ENCODE measurements around the gene CES4A.
"Not testable (repeated sequence)": the region's sequence is repeated elsewhere in the genome, so short reads cannot be mapped to it uniquely, and the experiment has no call there.

CES4A gene

GRCh38 chr16:66991545-66992077 is 3.2 kb downstream of the CES4A start:
- DNase-seq (ENCODE audit: low spot score) = no peak

- not testable (repeated sequence) for DNase-seq (ENCODE audit: low spot score)
Measured at GRCh38 chr16:66993558-66993957, 5.2 kb downstream of the CES4A start.

- no peak for DNase-seq (ENCODE audit: low spot score)
Measured at GRCh38 chr16:66996324-66996982, 8.1 kb downstream of the CES4A start.

DNA sequence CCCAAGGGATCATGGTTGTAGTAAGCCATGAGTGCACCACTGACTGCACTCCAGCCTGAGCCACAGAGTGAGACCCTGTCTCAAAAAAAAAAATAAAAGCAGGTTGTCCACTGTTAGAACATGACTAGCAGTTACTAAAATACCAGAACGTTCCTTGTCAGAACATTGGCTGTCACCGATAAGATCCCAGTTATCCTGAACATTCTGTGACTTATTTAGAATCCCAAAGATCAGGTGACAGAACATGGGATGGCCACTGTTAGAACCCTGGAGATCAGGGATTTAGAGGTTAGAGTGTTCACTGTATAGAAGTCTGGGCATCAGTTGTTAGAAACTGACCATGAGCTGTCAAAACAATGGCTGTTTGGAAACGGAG is 8.6 kb downstream of the CES4A start:
- DNase-seq (ENCODE audit: low spot score) = no peak

DNA sequence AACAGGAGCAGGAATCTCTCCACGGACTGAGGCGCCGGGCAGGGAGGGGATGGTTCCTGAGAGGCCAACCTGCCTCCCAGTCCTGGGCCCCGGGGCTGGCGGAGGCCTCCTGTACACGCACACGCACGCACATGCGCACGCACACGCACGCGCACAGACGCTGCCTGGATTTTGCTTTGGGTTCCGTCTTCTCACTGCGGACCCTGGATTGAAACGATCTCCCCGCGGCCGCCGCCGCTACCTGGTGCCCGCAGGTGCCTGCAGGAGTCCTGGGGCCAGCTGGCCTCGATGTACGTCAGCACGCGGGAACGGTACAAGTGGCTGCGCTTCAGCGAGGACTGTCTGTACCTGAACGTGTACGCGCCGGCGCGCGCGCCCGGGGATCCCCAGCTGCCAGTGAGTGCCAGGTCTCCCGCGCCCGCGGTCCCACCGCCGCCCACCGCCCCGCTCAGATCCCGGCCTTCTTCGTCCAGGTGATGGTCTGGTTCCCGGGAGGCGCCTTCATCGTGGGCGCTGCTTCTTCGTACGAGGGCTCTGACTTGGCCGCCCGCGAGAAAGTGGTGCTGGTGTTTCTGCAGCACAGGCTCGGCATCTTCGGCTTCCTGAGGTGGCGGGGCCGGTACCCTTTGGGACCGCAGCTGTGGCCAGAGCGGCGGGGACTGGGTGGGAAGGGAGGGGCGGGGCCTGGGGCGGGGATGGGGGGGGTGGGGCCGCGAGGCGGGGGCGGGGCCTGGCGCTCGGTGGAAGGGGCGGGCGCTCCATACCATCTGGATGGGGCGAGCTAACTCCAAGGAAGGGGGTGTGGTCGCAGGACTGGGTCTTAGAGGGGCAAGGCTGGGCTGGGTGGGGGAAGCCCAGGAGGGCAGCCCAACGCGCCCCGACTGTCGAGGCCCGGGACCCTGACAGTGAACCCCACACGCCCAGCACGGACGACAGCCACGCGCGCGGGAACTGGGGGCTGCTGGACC is 12.3 kb downstream of the CES4A start:
- DNase-seq (ENCODE audit: low spot score) = no peak

DNA sequence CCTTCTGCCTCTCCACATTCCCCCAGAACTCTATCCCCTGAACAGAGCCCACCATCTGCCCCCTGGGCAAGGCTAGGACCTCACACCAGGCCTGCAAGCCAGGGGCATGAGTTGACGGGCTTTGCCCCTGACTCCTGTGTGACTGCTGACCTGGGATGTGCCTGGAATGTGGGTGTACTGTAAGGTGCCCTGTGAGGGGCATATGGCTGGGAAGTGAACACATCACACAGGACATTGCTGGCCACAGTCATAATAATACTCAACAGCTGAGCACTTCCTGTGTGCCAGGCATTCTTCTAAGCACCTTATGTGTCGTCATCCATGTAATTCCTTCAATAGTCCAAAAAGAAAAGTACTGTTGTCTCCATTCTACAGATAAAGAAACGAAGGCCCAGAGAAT is 13.3 kb downstream of the CES4A start:
- no peak for DNase-seq (ENCODE audit: low spot score)

DNA sequence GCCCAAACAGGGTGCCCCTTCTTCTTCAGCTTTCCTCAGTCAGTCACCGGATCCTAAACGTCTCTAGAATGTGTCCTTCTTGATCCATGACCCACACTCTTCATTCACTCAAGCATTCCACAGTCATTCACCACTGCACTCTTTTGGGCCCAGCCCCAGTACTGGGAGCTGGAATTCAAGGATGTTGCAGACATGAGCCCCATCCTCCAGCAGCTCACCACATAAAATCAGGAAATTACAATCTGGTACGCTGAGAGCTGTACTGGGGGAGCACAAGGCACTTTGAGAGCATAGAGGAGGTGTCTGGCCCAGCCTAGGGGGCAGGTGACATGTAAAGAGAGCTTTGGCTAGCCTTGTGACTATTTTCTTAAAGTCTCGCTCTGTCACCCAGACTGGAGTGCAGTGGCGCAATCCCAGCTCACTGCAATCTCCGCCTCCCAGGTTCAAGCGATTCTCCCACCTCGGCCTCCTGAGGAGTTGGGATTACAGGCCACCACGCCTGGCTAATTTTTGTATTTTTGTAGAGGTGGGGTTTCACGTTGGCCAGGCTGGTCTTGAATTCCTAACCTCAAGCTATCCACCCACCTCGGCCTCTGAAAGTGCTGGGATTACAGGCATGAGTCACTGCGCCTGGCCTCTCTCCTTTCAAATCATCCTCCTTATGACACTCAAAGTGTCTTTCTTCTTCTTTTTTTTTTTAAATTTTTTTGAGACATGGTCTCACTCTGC is 18.7 kb downstream of the CES4A start:
- no peak for DNase-seq (ENCODE audit: low spot score)

DNA sequence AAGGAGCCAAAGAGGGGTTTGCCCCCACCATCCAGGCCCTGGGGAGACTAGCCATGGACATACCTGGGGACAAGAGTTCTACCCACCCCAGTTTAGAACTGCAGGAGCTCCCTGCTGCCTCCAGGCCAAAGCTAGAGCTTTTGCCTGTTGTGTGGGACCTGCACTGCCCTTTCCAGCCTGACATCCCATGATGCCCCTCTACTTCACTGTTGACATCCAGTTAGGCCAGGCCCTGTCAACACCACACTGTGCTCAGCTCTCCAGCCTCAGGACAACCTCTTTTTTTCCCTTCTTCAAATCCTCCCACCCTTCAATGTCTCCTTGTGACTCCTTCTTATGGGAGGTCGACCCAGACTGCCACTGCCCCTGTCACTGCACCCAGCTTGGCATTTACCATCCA is 20.8 kb downstream of the CES4A start:
- no peak for DNase-seq (ENCODE audit: low spot score)

- no peak for DNase-seq (ENCODE audit: low spot score)
Measured at GRCh38 chr16:67011274-67011673, 22.9 kb downstream of the CES4A start.

DNA sequence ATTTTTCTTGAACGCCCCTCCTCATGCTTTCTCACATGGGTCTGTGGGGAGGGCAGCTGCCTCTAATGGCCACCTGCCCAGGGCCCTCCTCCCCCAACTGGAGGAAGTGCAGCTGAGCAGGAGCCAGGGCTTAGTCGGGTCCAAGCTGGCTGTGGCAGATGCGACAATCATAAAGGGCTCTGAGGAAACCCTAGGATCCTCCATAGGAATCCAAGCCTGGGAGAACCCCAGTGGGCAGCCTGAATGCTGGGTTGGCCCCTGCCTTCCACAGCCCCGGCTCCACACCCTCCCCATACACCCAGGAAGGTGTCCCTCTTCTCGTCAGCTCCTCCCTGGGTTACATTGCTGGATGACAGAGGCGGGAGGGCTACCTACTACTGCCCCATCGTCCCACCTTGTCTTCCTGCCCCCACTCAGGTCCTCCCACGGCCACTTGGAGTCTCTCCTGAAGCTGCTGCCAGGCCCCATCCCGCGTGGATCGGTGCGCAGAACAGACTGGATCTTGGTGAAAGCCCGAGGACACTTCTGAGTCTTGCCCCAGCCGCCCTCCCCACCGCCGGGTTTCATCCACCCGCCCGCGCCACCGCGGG is 24.9 kb downstream of the CES4A start:
- peak; percentile 79 for DNase-seq (ENCODE audit: low spot score)

DNA sequence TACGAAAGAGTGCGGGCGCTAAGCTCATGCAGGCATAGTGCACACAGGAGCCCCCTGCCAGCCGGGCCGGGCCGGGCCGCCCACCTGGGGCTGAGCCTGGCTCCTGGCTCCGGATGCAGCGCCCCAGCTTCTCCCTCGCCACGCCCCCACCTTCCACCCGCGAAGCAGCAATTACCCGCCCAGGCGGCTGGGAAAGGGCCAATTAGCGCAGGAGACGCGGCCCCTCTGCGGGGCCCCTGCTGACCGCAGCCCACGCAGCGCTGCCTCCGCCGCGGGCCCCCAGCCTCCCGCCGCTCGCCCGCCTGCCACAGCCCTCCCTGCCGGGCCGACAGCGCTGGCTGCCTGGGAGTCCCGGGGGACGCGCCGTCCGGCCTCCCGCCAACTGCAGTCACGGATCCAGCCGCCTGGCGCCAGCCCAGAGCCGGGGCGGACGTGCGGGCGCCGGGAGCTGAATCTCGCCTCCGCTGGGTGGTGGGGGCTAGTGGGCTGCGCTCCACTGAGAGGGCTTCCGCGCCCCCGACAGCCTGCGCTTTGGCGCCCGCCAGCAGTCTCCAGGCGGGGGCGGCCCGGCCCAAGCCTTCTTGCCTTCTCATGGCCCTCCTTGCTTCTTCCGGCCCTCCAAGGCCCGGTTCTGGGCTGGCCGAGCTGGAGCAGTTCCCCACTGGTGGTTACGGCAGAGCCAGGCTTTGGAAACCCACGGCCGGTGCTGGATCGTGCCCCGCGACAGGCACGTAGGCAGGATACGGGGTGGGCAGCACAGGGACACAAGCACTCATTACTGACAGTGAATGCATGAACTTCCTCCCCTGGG is 25.6 kb downstream of the CES4A start:
- peak; percentile 91 for DNase-seq (ENCODE audit: low spot score)

DNA sequence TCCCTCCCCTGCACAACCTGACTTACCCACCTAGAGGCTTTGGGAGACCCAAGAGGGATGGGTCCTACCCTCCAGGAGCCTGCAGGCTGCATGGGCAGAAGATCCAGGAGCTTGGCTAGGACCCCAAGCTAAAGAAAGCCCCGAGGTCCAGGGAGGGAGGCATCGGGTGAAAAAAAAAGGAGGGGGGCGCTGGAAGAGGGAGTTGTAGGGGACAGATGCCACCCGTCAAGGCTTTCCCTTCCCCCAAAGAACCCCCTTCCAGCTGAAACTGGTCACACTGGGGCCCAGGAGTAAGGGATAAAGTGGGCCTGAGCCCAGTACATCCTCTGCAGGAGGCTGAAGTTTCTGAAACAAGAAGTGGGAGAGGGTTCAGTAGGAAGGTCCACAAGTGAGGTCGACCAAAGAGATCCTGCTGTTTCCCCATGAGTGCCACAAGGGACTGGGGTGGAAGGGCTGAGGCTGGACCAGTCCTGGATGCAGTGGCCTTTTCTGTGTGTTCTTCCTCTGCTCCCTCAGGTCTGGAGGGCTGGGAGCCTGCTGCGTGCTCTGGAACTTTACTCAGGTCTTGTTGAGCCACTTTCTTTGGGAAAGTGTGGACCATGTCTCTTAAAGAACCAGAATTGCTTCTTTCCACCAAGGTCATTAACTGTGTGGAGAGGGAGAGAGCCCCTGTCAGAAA is 26.4 kb downstream of the CES4A start:
- no peak for DNase-seq (ENCODE audit: low spot score)

- peak; percentile 30 for DNase-seq (ENCODE audit: low spot score)
Measured at GRCh38 chr16:67015313-67015731, 26.9 kb downstream of the CES4A start.

GRCh38 chr16:67016143-67016542 is 27.8 kb downstream of the CES4A start:
- peak; percentile 49 for DNase-seq (ENCODE audit: low spot score)

DNA sequence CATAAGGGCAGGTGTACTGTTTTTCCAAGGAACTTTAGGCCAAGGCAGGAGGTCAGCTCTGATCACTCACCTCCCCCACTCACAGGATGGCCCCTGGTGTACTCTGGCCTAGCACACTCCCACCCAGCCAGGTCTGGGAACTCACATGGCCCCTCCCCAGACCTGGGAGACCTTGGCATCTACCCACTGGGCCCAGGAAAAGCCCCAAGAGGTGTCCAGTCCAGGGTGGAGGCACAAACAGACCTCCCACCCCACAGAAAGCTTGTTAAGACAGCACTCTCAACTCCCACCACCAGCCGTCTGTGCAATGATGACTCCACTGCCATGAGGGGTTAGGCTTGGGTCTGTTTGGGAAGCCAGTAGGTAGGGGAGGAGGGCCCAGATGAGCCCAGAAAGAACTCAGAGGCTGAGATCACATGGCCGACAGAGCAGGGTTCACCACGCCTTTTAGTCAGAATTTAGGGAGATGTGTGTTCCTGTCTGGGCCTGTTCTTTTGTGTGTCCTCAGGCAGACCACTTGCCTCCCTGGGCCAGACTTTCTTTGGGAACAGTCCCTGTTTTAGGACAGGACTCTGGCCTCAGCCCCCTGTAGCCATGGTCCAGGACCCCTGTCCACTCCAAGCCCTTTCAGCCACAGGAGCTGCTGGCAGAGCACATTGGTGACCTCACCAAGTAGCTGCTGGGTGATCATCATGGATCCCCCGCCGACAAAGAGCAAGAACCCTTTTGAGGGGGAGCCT is 28.5 kb downstream of the CES4A start:
- peak; percentile 53 for DNase-seq (ENCODE audit: low spot score)

- DNase-seq (ENCODE audit: low spot score) = no peak
Measured at GRCh38 chr16:67017421-67017750, 29.0 kb downstream of the CES4A start.

DNA sequence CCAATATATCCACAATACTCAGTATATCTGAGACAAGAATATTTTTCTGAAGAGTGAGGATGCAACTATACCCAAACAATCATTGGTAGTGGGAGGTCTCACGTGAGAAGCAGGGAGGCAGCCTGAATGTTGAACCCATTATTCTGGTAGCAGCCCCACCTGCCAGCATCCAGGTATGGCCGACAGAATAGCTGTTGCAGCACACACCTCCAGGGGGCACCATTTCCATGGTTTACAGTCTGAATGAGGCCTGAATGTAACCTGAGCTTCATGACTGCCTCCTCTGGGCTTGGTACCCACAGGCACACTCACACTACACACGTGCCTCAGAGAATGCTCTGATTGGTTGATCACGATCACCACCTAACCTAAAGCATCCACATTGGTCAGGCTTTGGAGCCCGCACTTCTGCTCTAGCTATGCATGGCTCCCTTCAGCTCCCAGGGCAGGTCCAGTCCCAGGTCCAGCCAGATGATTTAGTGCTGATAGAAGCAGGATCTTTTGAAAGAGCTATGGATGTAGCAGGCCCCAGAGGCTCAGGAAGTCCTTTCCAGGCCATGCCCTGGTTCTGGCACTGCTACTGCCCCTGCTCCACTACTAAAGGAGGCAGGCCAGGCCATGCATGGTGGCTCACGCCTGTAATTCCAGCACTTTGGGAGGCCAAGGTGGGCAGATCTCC is 29.6 kb downstream of the CES4A start:
- DNase-seq (ENCODE audit: low spot score) = no peak

- no peak for DNase-seq (ENCODE audit: low spot score)
Measured at GRCh38 chr16:67019171-67019570, 30.8 kb downstream of the CES4A start.

DNA sequence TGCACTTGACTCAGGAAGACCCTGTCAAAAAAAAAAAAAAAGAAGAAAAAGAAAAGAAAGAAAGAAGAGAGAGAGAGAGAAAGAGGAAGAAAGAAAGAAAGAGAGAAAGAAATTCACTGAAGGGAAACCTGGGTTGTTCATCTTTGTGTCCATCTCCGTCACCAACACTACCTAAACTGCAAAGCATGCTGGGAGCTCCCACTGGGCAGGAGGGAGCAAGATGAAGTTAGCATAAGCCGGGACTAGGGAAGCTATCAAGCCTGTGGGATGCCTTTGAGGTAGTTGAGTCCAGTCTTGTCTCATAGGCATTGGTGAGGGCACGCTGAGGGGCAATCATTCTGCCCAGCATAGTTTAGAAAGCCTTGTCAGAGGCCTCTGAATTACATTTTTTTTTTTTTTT is 32.9 kb downstream of the CES4A start:
- DNase-seq (ENCODE audit: low spot score) = no peak

Measured in left forelimb (tissue), 1 donor.